GM12873 (cell line): ENCODE results near the gene PTGES2.

Source experiments
- TF ChIP-seq, protein P1 (sequence below): IDR thresholded peaks from 2 replicates; pipeline ENCODE4 v1.5.1; 2012; ENCODE audit warnings: low read depth, mild to moderate bottlenecking, moderate library complexity, low read length, control low read depth; ENCODE audit not compliant: insufficient read depth; ENCODE audit errors: missing control alignments

PTGES2 gene

DNA sequence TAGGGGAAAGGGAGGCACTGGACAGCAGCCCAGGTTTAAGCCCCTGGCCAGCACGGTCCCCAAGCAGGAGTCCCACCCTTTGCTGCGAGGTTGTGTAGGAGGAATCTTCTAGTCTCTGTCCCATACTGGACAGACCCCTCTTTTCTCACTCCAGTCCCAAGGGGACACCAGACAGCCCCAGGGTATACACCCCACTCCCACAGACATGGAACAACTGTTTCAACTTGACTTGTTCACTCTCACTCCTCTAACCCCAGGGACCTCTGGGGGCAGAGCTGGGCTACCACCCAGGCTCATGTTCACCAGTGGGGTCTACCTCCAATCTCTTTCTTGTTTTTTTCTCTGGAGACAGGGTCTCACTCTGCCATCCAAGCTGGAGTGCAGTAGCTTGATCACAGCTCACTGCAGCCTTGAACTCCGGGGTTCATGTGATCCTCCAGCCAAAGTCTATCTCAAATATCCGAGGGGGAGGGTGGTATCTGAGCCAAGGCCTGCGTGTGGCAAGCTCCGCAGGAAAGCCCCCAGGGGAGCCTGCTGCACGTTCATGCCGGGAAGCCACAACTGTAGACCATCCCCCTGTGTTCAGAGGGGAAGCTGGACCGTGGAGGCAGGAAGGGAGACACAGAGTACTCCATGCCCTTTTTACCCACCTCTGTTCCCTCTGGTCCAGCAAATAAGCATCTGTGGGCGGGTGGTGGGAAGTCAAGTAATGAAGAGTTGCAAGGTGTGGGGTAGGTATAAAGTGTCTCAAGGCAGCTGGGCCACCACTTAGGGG, 1.8 kb downstream of the PTGES2 start:
- TF ChIP-seq, protein P1, sequence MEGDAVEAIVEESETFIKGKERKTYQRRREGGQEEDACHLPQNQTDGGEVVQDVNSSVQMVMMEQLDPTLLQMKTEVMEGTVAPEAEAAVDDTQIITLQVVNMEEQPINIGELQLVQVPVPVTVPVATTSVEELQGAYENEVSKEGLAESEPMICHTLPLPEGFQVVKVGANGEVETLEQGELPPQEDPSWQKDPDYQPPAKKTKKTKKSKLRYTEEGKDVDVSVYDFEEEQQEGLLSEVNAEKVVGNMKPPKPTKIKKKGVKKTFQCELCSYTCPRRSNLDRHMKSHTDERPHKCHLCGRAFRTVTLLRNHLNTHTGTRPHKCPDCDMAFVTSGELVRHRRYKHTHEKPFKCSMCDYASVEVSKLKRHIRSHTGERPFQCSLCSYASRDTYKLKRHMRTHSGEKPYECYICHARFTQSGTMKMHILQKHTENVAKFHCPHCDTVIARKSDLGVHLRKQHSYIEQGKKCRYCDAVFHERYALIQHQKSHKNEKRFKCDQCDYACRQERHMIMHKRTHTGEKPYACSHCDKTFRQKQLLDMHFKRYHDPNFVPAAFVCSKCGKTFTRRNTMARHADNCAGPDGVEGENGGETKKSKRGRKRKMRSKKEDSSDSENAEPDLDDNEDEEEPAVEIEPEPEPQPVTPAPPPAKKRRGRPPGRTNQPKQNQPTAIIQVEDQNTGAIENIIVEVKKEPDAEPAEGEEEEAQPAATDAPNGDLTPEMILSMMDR, result no peak

DNA sequence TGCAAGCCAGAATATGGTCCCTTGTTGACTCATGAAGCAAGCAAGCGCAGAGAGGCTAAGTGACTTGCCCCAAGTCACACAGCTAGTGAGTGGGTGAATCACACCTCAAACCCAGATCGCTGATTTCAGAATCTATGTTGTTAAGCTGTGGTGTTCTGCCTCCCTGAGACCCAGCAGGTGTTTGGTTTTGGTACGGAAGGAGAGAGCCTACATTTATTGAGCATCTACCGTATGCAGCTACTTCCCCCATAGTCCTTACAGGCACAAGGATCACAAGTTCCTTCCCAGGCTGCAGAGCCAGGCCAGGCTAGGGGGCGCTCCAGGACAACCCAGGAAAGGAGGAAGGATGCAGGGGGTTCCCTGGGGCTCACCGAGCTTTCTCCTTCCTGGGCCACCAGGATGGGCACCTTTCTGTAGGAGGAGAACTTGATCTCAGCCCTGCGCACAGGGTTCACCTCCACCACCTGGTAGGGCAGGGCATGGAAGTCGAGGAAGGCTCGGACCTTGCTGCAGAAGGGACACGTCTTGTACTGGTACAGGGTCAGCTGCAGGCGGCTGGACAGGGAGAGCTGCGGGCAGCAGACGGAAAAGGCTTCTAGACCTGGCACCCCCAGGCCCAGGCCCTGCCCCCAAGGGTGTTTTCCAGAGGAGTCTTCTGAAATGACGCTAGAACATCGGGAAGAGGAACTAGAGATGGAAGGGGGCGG, 2.5 kb downstream of the PTGES2 start:
- TF ChIP-seq, protein P1, result peak; percentile 79

DNA sequence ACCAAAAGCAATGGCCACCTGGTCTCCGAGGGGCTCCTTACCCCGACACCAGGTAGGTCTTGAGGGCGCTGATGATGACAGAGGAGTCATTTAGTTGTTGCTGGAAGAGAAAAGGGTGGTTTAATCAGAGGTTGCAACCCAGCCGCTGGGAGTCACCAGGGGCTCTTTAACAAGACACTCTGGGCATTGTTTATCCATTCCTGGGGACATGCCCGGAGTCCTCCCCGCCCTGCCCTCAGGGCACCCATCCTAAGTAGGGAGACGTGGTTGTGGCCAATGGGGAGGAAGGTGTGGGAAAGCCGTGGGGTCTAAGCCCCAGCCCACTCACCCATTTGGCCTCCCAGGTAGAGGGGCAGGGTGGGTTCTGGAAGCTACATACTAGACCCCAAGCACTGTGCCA, 3.1 kb downstream of the PTGES2 start:
- TF ChIP-seq, protein P1, result no peak

- TF ChIP-seq, protein P1, result no peak
These were observed 4.0 kb downstream of the PTGES2 start for GRCh38 chr9:128123451-128124080.

DNA sequence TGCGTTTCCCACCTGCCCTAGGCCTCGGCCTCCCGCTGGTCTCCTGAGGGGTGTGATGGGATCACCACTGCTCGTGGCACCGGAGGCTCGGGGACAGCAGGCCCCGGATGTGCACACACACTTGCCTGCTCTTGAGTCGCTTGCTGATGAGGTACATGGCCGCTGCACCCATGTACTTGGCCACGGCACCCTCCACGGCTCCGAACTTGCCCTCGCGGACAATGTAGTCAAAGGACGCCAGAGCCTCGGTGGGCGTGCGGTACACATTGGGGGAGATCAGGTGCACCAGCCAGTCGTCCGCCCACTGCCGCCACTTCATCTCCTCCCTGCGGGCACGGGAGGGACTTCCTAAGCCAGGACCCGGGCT, 4.7 kb downstream of the PTGES2 start:
- TF ChIP-seq, protein P1, result no peak

DNA sequence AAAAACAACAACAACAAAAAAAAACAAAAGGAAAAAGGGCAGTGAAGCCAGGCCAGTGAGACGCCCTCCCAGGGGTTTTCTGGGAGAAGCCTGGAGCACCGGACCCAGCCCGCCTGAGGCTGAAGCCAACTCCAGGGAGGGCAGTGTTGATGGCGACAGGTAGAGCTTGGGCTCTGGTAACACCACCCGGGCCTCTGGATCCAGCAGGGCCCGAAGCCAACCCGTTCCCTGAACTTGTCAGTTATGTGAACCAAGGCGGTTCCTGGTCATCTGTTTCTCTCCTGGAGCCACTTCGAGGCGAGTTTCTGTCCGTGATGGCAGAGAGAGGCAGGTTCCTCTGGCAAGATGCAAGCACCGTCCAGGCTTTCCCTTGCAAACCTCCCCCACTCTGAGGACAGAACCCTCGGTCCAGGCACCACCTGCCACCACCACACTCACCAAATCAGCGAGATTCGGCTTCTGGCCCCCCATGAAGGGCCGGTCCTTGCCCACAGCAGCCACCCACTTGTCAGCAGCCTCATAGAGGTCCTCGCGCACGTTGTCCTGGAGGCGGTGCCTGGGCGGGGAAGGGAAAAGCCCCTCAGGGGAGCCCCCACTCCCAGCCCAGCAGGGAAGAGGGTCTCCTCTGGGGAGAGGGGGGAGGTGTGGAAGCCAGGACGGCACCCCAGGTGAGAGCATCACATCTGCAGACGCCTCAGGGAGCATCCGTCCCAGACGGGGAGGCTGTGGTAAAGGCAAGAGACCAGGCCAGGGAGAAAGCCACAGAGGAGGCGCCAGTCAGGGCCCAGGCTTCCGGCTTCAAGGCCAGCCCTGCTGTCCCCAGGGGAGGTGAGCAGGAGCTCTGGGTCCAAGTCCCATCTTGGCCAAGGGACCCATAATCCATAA, 5.4 kb downstream of the PTGES2 start:
- TF ChIP-seq, protein P1, result no peak

DNA sequence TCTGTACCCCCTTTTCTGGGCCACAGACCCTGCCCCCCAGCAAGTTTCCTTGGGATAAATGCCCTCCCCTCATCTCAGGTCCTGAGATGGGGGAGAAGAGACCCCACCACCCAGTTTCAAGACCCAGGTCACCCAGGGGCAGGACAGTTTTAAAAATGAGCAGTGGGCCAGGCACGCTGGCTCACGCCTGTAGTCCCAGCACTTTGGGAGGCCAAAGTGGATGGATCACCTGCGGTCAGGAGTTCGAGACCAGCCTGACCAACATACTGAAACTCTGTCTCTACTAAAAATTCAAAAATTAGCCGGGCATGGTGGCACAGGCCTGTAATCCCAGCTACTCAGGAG, 6.1 kb downstream of the PTGES2 start:
- TF ChIP-seq, protein P1, result no peak
